Iris pigment epithelial cell (primary cell): ENCODE data around the gene SCARF2.
A peak's percentile ranks its signal among the peaks of the same experiment; 100 is the strongest.
"Not testable (repeated sequence)": the region's sequence is repeated elsewhere in the genome, so short reads cannot be mapped to it uniquely, and the experiment has no call there.

Experiments
- DNase-seq: peaks from one replicate; pipeline ENCODE4 v3.0.0-alpha.2; 2011; ENCODE audit warnings: low read depth

Gene SCARF2

DNA sequence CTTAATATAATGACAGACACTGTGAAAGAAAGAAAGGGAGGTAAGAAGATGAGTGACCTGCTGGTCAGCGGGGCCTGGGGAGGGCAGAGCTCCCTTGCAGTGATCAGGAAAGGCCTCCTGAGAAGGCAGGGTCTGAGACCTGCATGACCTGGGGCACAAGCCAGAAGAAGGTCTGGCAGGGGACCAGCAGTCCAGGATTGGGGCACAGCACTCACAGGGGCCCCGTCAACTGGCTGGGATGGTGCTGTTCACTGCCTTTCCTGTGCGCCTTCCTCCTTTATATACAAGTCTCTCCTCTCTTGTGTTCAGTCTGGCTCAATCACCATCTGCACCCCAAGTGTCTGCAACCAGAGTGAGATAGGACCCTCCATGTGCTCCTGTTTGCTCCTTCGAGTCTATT is 22.2 kb upstream of the SCARF2 start:
- no peak for DNase-seq

DNA sequence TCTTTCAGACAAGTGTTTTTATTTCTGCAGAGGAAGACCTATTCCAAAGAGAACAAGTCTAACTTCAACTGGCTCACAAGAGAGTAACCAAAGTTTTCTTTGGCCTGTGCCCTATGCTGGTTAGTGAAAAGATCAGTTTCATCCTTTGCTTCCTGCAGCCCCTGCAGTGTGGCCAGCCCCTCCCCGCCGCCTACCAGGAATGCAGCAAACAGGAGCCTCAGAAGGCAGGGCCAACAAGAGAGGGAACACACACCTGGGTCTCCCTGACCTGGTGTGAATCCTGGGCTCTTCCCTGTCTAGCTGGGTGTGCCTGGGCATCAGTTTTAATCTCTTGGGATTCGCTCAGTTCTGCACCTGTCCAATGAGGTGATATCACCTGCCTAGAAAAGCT is 21.5 kb upstream of the SCARF2 start:
- DNase-seq: no peak

DNA sequence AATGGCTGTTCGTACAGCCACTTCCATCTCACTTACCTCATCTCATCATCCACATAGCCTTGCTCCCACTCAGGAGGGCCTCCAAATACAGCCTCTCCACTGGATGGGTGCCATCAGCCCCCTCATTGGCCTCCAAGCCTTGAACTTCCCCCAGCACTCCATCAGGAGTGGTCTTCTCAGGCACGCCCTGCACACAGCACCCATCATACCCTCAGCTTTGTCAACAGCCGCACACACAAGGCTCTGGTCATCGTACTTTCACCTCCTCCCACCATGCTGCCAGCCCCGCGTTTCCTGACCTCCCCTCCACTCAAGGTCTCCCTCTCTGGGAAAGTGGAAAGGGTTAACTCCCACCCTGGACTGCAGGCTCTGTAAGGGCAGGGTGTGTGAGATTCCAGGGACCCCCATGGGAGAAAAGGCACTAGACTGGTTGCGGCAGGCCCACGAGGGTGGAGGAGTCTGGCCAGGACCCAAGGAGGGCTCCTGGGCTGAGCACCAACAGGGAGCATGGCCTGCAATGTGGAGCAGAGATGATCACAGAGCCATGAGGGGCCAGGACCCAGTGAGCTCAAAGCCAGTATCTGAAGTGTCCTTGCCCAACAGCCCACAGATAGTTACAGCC is 21.0 kb upstream of the SCARF2 start:
- no peak for DNase-seq

DNA sequence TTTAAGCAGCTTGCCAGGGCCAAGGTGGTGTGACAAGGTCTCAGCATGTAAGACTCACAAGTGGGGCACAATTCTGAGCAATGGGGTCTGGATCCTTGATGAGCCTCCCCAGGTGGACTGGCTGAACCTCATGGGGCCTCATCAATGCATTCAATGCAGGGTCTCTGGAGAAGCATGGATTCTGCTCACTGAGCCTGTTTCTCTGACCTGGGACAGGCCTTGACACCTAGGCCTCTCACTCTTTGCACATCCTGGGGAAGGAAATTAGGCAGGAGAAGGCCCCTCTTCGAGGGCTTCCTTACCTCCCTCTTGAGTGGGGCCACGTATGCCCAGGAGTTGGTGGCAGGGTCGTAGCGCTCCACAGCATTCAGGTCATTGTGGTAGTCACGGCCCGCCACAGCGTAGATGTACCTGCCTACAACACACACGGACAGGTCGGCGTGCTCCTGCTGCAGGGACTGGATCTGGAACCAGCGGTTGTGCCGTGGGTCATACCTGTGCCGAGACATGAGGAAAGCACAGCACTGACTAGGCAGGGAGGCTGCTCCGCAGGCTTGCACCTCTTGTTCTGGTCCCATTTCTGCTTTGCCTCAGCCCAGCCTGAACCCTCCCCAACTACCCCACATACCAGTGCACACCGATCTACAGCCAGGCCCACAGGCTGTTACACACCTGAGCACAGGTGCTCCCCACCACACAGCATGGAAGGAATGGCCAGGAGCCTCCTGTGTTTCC is 20.0 kb upstream of the SCARF2 start:
- DNase-seq: no peak

DNA sequence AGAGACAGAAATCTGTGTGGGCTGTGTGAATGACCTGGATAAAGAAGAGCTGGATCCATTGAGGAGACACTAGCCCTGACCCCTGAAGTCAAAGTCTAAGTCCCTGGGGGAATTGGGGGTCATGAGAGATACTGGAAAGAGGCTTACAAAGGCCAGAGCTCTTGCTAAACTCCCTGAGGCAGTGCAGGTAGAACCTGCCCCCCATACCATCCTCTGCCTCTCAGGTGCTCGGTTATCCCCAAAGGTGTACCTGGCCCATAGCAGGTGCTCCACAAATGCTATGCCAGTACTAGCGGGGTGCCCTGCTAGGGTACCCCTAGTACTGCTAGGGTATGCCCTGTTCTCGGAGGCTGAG is 19.1 kb upstream of the SCARF2 start:
- DNase-seq: no peak

DNA sequence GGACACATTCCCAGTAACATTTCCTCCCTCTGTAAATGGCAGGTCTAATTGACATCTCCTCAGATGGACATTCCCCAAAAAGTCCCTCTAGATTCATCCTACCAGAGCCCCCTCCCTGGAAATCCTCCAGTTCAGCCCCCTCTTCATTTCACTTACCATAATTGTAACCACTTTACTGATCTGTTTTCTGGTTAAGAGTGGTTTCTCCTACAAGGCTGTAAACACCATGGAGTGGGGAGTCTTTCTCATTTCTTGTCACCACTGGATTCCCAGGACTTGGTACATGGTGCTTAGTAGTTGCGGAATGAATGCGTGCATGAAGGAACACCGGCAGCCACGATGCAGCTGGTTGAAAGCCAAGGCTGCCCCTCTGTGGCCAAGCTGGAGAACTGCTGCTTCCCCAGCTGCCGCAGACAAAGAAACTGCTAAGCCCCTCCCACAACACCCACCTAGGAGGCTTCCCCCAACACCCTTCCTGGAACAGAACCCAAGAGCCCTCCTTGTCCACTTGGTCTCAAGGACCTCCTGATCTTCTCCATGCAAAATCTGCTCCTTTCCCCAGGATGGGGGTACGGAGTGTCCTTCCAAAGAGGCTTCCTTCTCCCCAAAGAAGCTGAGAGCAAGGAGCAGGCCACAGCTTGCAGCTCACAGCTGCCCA is 18.6 kb upstream of the SCARF2 start:
- DNase-seq: peak; percentile 87

DNA sequence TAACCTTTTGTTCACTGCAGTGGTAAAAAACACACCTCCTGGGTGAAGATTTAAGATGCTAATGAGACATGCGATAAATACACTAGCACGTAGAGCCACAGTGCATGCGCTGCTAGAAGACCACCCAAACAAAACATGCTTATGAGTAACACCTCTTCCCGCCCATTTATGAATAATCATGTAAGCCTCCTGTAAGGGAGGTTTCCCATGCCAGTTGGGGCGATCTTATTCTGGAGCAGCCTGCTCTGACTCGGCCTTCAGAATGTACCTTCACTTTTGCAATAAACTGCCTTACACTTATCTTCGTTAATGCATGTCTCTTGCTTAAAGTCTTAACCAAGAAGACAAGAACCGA is 18.1 kb upstream of the SCARF2 start:
- no peak for DNase-seq

DNA sequence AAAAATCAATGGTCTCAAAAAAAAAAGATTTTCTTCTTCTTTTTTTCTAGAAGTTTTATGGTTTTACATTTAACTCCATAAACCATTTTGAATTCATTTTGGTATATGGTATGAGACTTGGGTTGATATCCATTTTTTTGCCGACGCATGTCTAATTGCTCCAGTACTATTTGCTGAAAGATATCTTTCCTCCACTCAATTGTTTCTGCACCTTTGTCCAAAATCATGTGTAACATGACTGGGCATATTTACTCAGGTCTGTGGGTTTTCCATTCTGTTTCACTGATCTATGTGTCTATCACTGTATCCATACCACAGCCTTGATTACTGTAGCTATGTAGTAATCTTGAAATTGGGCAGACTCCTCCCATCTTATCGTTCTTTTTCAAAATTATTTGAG is 15.6 kb upstream of the SCARF2 start:
- DNase-seq: no peak

DNA sequence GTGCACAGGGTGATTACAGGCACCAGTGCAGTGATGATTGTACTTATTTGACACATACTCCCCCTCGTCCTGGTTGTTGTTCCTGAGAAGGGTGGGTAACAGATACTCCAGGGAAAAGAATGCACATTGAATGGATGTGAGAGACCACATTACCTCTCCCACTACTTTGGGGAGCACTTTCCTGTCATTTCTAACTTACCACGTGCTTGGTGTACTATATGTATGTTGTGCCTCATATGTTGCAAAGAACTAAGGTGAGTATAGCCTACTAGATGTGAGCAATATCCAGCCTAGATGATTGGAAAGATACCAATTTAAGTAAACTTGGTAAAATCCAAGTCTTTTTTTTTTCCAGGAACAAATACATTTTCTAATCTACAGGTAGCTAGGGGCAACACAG is 14.3 kb upstream of the SCARF2 start:
- DNase-seq: no peak

DNA sequence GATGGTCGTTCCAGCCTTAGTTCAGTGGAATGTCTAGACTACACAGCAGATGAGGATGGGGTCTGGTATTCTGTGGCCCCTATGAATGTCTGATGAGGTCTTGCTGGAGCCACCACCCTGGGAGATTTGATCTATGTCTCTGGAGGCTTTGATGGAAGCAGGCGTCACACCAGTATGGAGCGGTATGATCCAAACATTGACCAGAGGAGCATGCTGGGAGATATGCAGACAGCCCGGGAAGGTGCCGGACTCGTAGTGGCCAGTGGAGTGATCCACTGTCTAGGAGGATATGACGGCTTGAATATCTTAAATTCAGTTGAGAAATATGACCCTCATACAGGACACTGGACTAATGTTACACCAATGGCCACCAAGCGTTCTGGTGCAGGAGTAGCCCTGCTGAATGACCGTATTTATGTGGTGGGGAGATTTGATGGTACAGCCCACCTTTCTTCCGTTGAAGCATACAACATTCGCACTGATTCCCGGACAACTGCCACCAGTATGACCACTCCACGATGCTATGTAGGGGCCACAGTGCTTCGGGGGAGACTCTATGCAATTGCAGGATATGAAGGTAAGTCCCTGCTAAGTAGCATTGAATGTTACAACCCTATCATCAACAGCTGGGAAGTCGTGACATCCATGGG is 13.6 kb upstream of the SCARF2 start:
- DNase-seq: not testable (repeated sequence)

DNA sequence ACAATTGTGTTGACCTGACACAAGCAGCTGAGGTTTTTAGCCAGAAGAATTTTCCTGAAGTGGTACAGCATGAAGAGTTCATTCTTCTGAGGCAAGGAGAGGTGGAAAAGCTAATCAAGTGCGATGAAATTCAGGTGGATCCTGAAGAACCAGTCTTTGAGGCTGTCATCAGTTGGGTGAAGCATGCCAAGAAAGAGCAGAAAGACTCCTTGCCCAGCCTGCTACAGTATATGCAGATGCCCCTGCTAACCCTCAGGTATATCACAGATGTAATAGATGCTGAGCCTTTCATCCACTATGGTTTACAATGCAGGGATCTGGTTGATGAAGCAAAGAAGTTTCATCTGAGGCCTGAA is 12.9 kb upstream of the SCARF2 start:
- no peak for DNase-seq

DNA sequence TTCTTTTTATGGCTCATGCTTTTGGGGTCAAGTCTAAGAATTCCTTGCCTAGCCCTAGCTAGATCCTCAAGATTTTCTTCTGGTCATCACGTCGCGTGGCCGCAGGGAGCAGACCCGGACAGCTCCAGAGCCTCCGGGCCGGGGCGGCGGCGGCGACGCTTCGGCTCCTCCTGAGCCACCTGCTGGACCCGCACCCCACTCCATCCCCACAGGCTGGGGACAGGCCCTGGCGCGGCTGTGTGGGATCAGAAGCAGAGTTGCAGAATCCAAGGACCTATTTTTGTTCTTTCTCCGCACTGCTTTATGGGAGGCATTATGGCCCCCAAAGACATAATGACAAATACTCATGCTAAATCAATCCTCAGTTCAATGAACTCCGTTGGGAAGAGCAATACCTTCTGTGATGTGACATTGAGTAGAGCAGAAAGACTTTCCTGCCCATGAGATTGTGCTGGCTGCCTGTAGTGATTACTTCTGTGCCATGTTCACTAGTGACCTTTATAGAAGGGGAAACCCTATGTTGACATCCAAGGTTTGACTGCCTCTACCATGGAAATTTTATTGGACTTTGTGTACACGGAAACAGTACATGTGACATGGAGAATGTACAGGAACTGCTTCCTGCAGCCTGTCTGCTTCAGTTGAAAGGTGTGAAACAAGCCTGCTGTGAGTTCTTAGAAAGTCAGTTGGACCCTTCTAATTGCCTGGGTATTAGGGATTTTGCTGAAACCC is 12.4 kb upstream of the SCARF2 start:
- no peak for DNase-seq

DNA sequence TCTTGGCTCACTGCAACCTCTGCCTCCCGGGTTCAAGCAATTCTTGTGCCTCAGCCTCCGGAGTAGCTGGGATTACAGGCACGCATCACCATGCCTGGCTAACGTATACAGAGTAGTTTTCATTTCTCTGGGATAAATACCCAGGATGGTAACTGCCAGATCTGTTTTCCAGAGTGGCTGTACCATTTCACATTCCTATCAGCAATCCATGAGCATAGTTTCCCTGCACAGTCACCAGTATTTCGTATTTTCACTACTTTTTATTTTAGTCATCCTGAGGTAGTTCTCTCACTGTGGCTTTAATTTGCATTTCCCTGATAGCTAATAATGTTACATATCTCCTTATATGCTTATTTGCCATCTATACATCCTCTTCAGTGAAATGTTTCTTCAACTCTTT is 11.0 kb upstream of the SCARF2 start:
- no peak for DNase-seq

DNA sequence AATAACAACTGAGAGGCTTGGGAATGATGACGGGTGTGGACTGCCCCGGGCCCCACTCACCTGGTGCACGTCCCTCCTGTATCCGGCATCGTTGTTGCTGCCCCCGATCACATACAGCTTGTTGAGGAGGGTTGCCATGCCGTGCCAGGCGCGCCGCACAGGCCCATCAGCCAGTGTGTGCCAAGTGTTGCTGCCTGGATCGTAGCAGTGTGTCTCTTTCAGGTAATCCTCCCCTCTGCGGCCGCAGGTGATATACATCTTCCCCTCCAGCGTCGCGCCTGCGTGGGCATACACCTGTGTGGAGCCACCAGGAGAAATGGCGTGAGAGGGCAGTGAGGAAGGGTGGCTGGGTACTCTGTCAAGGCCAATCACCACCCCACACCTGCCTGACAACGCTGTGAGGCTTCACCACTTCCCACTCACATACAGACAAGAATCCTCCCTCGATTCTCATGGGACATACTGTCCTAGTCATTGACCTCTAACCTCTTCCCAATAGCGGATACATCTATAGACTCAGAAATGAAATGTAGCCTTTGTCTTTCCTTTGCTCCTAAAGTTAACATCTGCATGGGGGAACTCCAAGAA is 8.9 kb upstream of the SCARF2 start:
- DNase-seq: no peak

DNA sequence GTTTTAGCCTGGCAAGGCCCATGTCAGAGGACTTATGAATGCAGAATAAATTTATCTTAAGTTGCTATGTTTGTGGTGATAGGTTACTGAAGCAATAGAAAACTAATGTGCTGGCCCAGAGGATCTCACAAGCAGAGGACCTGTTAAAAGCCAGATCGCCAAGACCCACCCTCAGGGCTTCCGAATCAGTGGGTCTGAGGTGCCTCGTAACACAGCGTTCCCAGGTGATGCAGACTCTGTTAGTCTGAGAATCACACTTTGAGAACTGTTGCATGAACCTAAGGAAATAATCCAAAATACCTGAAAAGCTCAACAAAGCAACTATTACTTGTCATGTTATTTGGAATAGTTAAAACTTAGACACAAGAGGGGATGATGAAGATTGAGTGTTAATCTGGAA is 6.7 kb upstream of the SCARF2 start:
- no peak for DNase-seq

DNA sequence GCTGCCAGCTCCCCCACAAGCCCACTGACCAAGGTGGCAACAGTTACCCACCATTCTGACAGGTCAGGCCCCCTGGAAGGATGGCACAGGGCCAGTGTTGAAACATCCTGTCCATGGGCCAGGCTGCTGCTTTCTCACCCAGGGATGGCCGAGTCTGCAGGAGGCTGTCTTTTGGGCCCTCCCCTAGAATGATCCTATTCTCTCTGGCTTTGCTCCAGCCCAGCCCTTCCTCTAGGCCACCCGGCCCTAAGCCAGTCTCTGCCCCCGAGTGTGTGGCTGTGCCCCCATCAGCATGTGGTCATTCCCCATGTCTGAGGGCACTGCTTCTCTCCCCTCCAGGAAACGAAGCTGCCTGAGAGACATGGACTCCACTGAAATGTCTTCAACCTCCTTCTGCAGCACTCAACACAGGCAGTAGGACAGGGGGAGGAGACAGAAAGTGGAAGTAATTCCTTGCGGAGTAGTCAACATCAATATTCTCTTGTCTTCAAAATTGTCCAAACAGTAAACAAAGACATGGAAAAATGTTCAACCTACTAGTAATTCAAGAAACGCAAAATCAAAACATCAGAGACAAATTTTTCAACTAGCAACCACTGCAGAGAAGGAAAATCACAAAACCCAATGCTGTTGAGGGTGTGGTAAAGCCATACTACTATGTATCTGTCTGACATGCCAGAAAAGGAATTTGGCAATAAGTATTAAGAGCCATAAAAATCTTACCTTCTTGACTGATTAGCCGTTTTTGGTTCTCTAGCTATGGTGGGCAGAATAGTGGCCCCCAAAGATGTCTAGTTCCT is 5.1 kb upstream of the SCARF2 start:
- DNase-seq: no peak

DNA sequence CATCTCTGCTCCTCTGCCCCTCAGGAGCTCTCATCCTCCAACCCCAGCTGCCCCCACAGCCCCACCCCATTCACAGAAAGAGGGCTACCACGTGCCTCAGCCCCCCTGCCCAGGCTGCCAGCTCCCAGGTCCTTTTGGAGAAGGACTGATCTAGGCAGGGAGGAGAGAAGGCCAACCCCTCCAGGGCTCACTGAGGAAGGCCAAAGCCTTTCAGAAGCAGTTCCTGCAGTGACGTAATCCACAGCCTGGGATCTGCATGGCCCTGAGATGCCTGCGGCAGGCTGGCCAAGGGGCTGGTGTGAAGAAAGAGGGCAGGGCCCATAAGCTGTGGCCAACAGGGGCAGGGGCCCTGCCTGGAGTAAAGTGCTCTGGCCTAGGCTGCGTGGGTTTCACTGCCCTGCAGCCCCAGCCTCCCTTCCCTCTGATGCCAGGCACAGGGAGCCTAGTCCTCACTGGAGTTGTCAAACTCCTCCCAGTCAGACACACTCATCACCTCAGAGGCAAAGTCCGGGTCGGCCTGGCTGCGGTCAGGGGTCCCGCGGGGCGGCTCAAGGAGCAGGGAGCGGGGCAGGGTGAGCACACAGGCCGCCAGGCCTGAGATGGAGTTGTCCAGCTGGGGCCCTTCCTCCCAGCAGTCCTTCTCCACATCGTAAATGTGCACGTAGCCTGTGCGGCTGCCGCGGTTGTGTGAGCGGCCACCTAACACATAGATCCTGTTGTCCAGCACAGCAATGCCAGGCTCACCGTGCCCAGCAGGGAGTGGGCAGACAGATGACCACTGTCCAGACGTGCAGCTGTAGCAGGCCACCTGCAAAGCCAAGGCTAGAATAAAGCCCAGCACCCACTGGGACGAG is 4.2 kb upstream of the SCARF2 start:
- peak; percentile 40 for DNase-seq

DNA sequence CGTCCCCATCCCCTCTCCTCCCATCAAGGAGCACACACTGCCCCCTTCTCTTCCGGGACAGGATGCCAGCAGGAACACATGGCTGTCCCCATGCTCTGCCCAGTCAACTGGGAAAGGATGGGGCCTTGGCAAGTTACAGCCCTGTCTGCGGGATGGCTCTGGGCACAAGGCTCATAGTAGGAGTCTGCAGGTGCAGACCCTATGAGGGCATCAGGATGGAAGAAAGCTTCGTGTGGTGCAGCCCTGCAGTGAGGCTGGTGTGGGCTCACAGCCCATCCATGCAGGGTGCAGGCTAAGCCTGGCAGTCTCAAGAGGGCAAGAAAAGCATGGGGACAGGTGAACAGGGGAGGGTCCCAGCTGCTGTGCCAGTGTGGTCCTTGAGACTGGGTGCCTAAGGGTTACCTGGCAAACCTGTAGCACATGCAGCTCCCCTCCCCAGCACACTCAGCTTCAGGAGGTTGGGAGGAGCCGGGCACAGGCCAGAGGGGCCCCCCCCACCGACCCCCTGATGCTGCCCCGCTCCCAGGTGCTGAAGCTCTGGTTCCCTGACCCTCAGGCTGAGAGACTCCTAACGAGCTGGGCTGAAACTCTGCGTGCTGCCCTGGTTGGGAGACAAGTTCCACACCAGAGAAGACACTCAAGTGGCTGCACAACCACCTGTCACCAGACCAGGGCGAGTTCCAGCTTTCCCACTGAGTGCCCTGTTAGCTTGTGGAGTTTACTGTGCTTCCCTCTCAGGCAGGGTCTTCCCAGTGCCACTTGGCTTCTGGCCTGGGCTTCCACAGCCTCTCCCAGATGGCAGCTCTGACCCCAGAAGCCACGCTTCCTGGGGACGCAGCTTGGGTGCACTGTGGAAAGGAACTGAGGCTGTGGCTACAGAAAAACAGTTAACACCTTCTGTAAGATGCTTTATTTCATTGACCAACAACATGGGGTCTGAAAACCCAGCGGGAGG is 3.3 kb upstream of the SCARF2 start:
- no peak for DNase-seq

DNA sequence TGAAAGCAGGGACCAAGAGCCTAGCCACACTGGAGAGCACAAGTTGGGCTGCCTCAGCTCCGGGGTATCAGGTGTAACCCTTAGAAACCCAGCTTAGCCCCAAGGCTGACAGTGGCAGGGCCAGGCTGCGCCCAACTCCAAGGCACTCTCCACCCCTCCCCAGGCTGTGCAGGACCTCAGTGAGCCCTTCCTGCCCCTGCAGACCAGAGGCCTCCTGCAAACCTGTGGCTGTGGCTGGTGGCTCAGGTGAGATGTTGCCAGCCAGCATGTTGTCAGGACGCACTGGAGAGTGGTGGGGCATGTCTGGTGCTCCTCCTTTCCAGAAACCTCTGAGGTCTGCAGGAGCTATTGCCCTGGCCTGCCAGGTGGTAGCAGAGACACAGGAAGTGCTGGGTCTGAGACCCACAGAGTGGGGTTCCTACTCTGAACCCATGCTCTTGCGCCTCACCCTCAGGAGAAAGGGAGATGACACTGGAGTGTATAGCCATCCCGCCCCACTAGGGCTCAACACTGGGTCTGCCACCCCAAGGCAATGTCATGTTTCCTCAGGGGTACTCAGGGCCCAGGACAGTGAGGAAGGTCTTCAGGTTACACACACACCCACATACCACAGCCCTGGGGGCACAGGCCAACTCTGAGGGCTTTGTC is 2.4 kb upstream of the SCARF2 start:
- DNase-seq: no peak
